Liver (tissue), 9 donors: ENCODE data around the gene GOLGA6L7. TPM values are rescaled to one million over a fixed set of nuclear protein-coding genes. Genes with fewer than 3 reads are reported as not detected.
"Not testable (repeated sequence)": the region's sequence is repeated elsewhere in the genome, so short reads cannot be mapped to it uniquely, and the experiment has no call there.

Source experiments
- DNase-seq: peaks from one replicate; pipeline ENCODE4 v3.0.0-alpha.2; 2017; ENCODE audit warnings: low spot score
- H3K27ac ChIP-seq, 2 donors: one replicate each; pipeline ENCODE4 v1.7.0; 2013; ENCODE audit warnings: inconsistent platforms in 2 of 2, low read length in 2 of 2, control low read depth in 1 of 2, low read depth in 1 of 2, mild to moderate bottlenecking in 1 of 2
- H3K27me3 ChIP-seq, 4 donors: one replicate each; pipeline versions ENCODE4 v1.6.1 to v1.7.0; 2013; ENCODE audit warnings: low read length in 3 of 4, inconsistent platforms in 1 of 4, mild to moderate bottlenecking in 1 of 4, moderate library complexity in 1 of 4; ENCODE audit not compliant: control insufficient read depth in 4 of 4, insufficient read depth in 4 of 4
- H3K36me3 ChIP-seq, 4 donors: one replicate each; pipeline versions ENCODE4 v1.6.1 to v1.7.0; 2013; ENCODE audit warnings: low read length in 3 of 4, mild to moderate bottlenecking in 3 of 4, low read depth in 1 of 4, moderate library complexity in 1 of 4; ENCODE audit not compliant: control insufficient read depth in 4 of 4, insufficient read depth in 3 of 4
- H3K4me1 ChIP-seq, 4 donors: one replicate each; pipeline versions ENCODE4 v1.6.1 to v1.7.0; 2013; ENCODE audit warnings: low read length in 3 of 4, mild to moderate bottlenecking in 3 of 4, moderate library complexity in 1 of 4; ENCODE audit not compliant: control insufficient read depth in 4 of 4, insufficient read depth in 4 of 4
- H3K4me3 ChIP-seq, 3 donors: one replicate each; pipeline versions ENCODE4 v1.6.1 to v1.7.0; 2013; ENCODE audit warnings: low read length in 3 of 3, control low read depth in 1 of 3, low read depth in 1 of 3, mild to moderate bottlenecking in 1 of 3
- H3K9ac ChIP-seq, 2 donors: one replicate each; pipeline ENCODE4 v1.7.0; 2013; ENCODE audit warnings: low read length in 2 of 2, mild to moderate bottlenecking in 2 of 2, moderate library complexity in 2 of 2, control low read depth in 1 of 2, low read depth in 1 of 2
- H3K9me3 ChIP-seq, 4 donors: one replicate each; pipeline versions ENCODE4 v1.6.1 to v1.7.0; 2013; ENCODE audit warnings: low read length in 3 of 4; ENCODE audit not compliant: control insufficient read depth in 4 of 4
- ATF3 ChIP-seq: IDR thresholded peaks from 2 replicates; pipeline ENCODE4 v1.6.1; 2016; ENCODE audit warnings: antibody characterized with exemption
- EGR1 ChIP-seq, 2 donors: IDR thresholded peaks; 2 replicates each; pipeline ENCODE4 v1.6.1; 2016 to 2018; ENCODE audit warnings: antibody characterized with exemption in 2 of 2, low read depth in 2 of 2
- FOXA1 ChIP-seq: IDR thresholded peaks from 2 replicates; pipeline ENCODE4 v1.6.1; 2016; ENCODE audit warnings: antibody characterized with exemption
- JUND ChIP-seq, 2 donors: IDR thresholded peaks; 2 replicates each; pipeline ENCODE4 v1.6.1; 2016; ENCODE audit warnings: antibody characterized with exemption in 2 of 2
- SP1 ChIP-seq: IDR thresholded peaks from 2 replicates; pipeline ENCODE4 v1.6.1; 2018; ENCODE audit warnings: antibody characterized with exemption, mild to moderate bottlenecking
- TAF1 ChIP-seq: conservative IDR thresholded peaks from 2 replicates; pipeline ENCODE4 v1.6.1; 2016; ENCODE audit warnings: antibody characterized with exemption, mild to moderate bottlenecking
- WGBS: extraction: QIAGEN DNeasy Blood & Tissue Kit; methylation state at CpG from one replicate; pipeline ENCODE4 v1.1.7; 2013; 5-methylcytosine and 5-hydroxymethylcytosine counted together
- polyA plus RNA-seq, 2 donors: library from polyadenylated mRNA; stranded (reverse) in 1 of 2; unstranded in 1 of 2; fragments of 200-250 nt in 1 of 2; fragments of >200 nt in 1 of 2; fragmentation: Nextera tagmentation in 1 of 2; extraction: Ambion mirVana in 1 of 2; gene quantifications; one replicate each; pipeline versions ENCODE4 v1.2.1 to v1.2.3, GENCODE V29; 2013 to 2015
- total RNA-seq, 2 donors: library from RNA; depleted of rRNA; stranded (reverse); fragments of >200 nt; gene quantifications; one replicate each; pipeline ENCODE4 v1.2.3, GENCODE V29; 2014
- TF ChIP-seq, protein P1 (sequence below): IDR thresholded peaks from 2 replicates; pipeline ENCODE4 v1.6.1; 2016; ENCODE audit warnings: antibody characterized with exemption, mild to moderate bottlenecking
- TF ChIP-seq, protein P2 (sequence below): fragments of 150-350 bp; IDR thresholded peaks from 2 replicates; pipeline ENCODE4 v1.5.1; 2017; ENCODE audit warnings: improper control_type of control experiment, low read depth, low read length; ENCODE audit not compliant: missing input control
- donor health status: healthy.
- donor health status: healthy.
- donor health status: healthy.
- donor health status: healthy.
- donor health status: healthy.

The GOLGA6L7 gene
- total and polyA plus RNA-seq, 4 donors: not detected

GRCh38 chr15:28868744-28869345 is 20.4 kb upstream of the GOLGA6L7 start:
- Histone ChIP-seq H3K27me3 (no peaks in the 10 kb centered on the region), H3K4me1 (no peaks in the 10 kb centered on the region), H3K9ac (no peak overlapping the region), H3K27ac (no peak overlapping the region), H3K9me3 (peaks cover 1 to 5% (median 2%) of the 10 kb centered on the region in 4 donors), H3K4me3 (no peak overlapping the region), H3K36me3 (no peaks in the 10 kb centered on the region)
- TF ChIP-seq EGR1 (IDR thresholded peaks at IDR 0.05; ENCODE audit: low read depth in 2 of 2) (no peak), FOXA1 (no peak), SP1 (no peak), ATF3 (no peak), TAF1 (no peak)
- 78% methylated on average over 9 of the region's 9 CpGs for WGBS
- DNase-seq: no peak

GRCh38 chr15:28861589-28862293 is 13.3 kb upstream of the GOLGA6L7 start:
- 95% methylated on average over 11 of the region's 11 CpGs for WGBS
- not testable (repeated sequence) for H3K36me3 ChIP-seq, H3K27ac ChIP-seq, H3K27me3 ChIP-seq, H3K9ac ChIP-seq, H3K9me3 ChIP-seq, H3K4me3 ChIP-seq, DNase-seq, H3K4me1 ChIP-seq

- Histone ChIP-seq H3K36me3 (no peaks in the 10 kb centered on the region), H3K27ac (no peak overlapping the region), H3K4me1 (no peaks in the 10 kb centered on the region), H3K27me3 (no peaks in the 10 kb centered on the region), H3K9me3 (no peaks in the 10 kb centered on the region), H3K9ac (no peak overlapping the region), H3K4me3 (no peak overlapping the region)
- no peak for DNase-seq
- 76% methylated on average over 16 of the region's 16 CpGs for WGBS
- TF ChIP-seq, protein P1, sequence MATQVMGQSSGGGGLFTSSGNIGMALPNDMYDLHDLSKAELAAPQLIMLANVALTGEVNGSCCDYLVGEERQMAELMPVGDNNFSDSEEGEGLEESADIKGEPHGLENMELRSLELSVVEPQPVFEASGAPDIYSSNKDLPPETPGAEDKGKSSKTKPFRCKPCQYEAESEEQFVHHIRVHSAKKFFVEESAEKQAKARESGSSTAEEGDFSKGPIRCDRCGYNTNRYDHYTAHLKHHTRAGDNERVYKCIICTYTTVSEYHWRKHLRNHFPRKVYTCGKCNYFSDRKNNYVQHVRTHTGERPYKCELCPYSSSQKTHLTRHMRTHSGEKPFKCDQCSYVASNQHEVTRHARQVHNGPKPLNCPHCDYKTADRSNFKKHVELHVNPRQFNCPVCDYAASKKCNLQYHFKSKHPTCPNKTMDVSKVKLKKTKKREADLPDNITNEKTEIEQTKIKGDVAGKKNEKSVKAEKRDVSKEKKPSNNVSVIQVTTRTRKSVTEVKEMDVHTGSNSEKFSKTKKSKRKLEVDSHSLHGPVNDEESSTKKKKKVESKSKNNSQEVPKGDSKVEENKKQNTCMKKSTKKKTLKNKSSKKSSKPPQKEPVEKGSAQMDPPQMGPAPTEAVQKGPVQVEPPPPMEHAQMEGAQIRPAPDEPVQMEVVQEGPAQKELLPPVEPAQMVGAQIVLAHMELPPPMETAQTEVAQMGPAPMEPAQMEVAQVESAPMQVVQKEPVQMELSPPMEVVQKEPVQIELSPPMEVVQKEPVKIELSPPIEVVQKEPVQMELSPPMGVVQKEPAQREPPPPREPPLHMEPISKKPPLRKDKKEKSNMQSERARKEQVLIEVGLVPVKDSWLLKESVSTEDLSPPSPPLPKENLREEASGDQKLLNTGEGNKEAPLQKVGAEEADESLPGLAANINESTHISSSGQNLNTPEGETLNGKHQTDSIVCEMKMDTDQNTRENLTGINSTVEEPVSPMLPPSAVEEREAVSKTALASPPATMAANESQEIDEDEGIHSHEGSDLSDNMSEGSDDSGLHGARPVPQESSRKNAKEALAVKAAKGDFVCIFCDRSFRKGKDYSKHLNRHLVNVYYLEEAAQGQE: no peak
- TF ChIP-seq EGR1 (IDR thresholded peaks at IDR 0.05; ENCODE audit: low read depth in 2 of 2): no peak
- no peak for TF ChIP-seq JUND (IDR thresholded peaks at IDR 0.05)
- TF ChIP-seq, protein P2, sequence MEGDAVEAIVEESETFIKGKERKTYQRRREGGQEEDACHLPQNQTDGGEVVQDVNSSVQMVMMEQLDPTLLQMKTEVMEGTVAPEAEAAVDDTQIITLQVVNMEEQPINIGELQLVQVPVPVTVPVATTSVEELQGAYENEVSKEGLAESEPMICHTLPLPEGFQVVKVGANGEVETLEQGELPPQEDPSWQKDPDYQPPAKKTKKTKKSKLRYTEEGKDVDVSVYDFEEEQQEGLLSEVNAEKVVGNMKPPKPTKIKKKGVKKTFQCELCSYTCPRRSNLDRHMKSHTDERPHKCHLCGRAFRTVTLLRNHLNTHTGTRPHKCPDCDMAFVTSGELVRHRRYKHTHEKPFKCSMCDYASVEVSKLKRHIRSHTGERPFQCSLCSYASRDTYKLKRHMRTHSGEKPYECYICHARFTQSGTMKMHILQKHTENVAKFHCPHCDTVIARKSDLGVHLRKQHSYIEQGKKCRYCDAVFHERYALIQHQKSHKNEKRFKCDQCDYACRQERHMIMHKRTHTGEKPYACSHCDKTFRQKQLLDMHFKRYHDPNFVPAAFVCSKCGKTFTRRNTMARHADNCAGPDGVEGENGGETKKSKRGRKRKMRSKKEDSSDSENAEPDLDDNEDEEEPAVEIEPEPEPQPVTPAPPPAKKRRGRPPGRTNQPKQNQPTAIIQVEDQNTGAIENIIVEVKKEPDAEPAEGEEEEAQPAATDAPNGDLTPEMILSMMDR: no peak
These were observed 12.6 kb upstream of the GOLGA6L7 start for GRCh38 chr15:28861031-28861534.

- not testable (repeated sequence) for H3K36me3 ChIP-seq, H3K4me3 ChIP-seq, H3K9me3 ChIP-seq, DNase-seq, H3K27me3 ChIP-seq, H3K4me1 ChIP-seq, H3K9ac ChIP-seq, H3K27ac ChIP-seq
- 58% methylated on average over 2 of the region's 2 CpGs for WGBS
These were observed 6.1 kb upstream of the GOLGA6L7 start for GRCh38 chr15:28854578-28854977.

DNA sequence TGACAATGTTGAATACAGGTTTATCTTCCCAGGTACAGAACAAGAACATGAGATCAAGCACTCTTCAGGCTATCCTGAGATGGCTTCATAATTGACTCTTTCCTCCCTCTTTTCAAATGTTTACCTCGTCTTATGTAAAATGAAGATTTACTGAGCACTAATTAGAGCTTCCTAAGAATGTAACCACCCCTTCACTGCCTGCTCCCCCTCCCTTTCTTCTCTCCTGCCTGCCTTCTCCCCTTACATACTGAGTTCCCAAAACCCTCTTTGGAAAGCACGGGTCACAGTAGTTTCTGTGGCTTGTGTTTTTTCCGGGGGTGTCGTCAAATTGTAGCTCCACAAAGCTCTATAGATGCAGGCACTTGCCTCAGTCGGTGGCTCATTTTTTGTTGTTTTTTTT is 5.2 kb upstream of the GOLGA6L7 start:
- H3K4me1 ChIP-seq, H3K36me3 ChIP-seq, H3K9ac ChIP-seq, H3K9me3 ChIP-seq, H3K27ac ChIP-seq, H3K4me3 ChIP-seq, H3K27me3 ChIP-seq, DNase-seq: not testable (repeated sequence)
- 53% methylated on average over 5 of the region's 5 CpGs for WGBS
